T-helper 2 cell treated with Interferon-gamma antibody and Interleukin-4, amounts not matched to agents 5 μg/mL and 100 μg/mL, for 36 hours (primary cell): Measurements from ENCODE around the gene EDC3.

Experiments
- DNase-seq: peaks from one replicate; pipeline ENCODE4 v3.0.0; 2021; ENCODE audit warnings: low spot score
- H3K27ac Mint-ChIP-seq: one replicate; pipeline ENCODE4 v1.8.0; 2021; ENCODE audit warnings: mild to moderate bottlenecking, mixed read lengths
- H3K27me3 Mint-ChIP-seq: one replicate; pipeline ENCODE4 v1.8.0; 2021; ENCODE audit warnings: low read depth, mixed read lengths
- H3K36me3 Mint-ChIP-seq: one replicate; pipeline ENCODE4 v1.8.0; 2021; ENCODE audit warnings: low read depth, mixed read lengths
- H3K4me1 Mint-ChIP-seq: one replicate; pipeline ENCODE4 v1.8.0; 2021; ENCODE audit warnings: low read depth, mixed read lengths
- H3K4me3 Mint-ChIP-seq: one replicate; pipeline ENCODE4 v1.8.0; 2022; ENCODE audit warnings: mild to moderate bottlenecking, moderate library complexity, mixed read lengths
- H3K9me3 Mint-ChIP-seq: one replicate; pipeline ENCODE4 v1.8.0; 2021; ENCODE audit warnings: mixed read lengths

Gene EDC3

GRCh38 chr15:74594455-74594854, 101.4 kb downstream of the EDC3 start:
- Mint-ChIP-seq H3K27me3 (no peaks in the 10 kb centered on the region), H3K9me3 (no peaks in the 10 kb centered on the region), H3K4me1 (peaks cover 16% of the 10 kb centered on the region), H3K36me3 (peaks cover 45% of the 10 kb centered on the region), H3K27ac (no peak overlapping the region), H3K4me3 (no peak overlapping the region)
- DNase-seq: no peak

GRCh38 chr15:74593122-74593521, 102.7 kb downstream of the EDC3 start:
- peaks cover 5% of the 10 kb centered on the region for H3K4me1 Mint-ChIP-seq
- H3K27ac Mint-ChIP-seq: no peak overlapping the region
- no peaks in the 10 kb centered on the region for H3K27me3 Mint-ChIP-seq
- DNase-seq: no peak
- H3K4me3 Mint-ChIP-seq: no peak overlapping the region
- H3K36me3 Mint-ChIP-seq: peaks cover 42% of the 10 kb centered on the region
- H3K9me3 Mint-ChIP-seq: no peaks in the 10 kb centered on the region

- no peak overlapping the region for H3K4me3 Mint-ChIP-seq
- no peaks in the 10 kb centered on the region for H3K4me1 Mint-ChIP-seq
- H3K9me3 Mint-ChIP-seq: no peaks in the 10 kb centered on the region
- no peak for DNase-seq
- no peaks in the 10 kb centered on the region for H3K27me3 Mint-ChIP-seq
- no peak overlapping the region for H3K27ac Mint-ChIP-seq
- peaks cover 38% of the 10 kb centered on the region for H3K36me3 Mint-ChIP-seq
Observed at GRCh38 chr15:74592222-74592621, 103.6 kb downstream of the EDC3 start.

- H3K4me1 Mint-ChIP-seq: no peaks in the 10 kb centered on the region
- no peaks in the 10 kb centered on the region for H3K9me3 Mint-ChIP-seq
- H3K4me3 Mint-ChIP-seq: no peak overlapping the region
- H3K27ac Mint-ChIP-seq: peak overlapping the region; percentile 21
- DNase-seq: no peak
- no peaks in the 10 kb centered on the region for H3K27me3 Mint-ChIP-seq
- H3K36me3 Mint-ChIP-seq: peaks cover 41% of the 10 kb centered on the region
Observed at GRCh38 chr15:74589826-74590225, 106.0 kb downstream of the EDC3 start.

GRCh38 chr15:74585857-74586256, 110.0 kb downstream of the EDC3 start:
- peaks cover 32% of the 10 kb centered on the region for H3K36me3 Mint-ChIP-seq
- H3K27me3 Mint-ChIP-seq: no peaks in the 10 kb centered on the region
- no peak overlapping the region for H3K27ac Mint-ChIP-seq
- peaks cover 11% of the 10 kb centered on the region for H3K4me1 Mint-ChIP-seq
- no peaks in the 10 kb centered on the region for H3K9me3 Mint-ChIP-seq
- H3K4me3 Mint-ChIP-seq: no peak overlapping the region
- no peak for DNase-seq

- Mint-ChIP-seq H3K27me3 (no peaks in the 10 kb centered on the region), H3K9me3 (no peaks in the 10 kb centered on the region), H3K4me1 (peaks cover 14% of the 10 kb centered on the region), H3K27ac (no peak overlapping the region), H3K4me3 (no peak overlapping the region), H3K36me3 (peaks cover 31% of the 10 kb centered on the region)
- no peak for DNase-seq
Observed at GRCh38 chr15:74585191-74585590, 110.6 kb downstream of the EDC3 start.

GRCh38 chr15:74584779-74585178, 111.0 kb downstream of the EDC3 start:
- peaks cover 14% of the 10 kb centered on the region for H3K4me1 Mint-ChIP-seq
- no peak overlapping the region for H3K4me3 Mint-ChIP-seq
- no peaks in the 10 kb centered on the region for H3K9me3 Mint-ChIP-seq
- DNase-seq: no peak
- no peak overlapping the region for H3K27ac Mint-ChIP-seq
- peaks cover 30% of the 10 kb centered on the region for H3K36me3 Mint-ChIP-seq
- H3K27me3 Mint-ChIP-seq: no peaks in the 10 kb centered on the region

- no peak overlapping the region for H3K27ac Mint-ChIP-seq
- no peak overlapping the region for H3K4me3 Mint-ChIP-seq
- H3K36me3 Mint-ChIP-seq: peaks cover 31% of the 10 kb centered on the region
- DNase-seq: no peak
- H3K4me1 Mint-ChIP-seq: peaks cover 18% of the 10 kb centered on the region
- H3K27me3 Mint-ChIP-seq: no peaks in the 10 kb centered on the region
- H3K9me3 Mint-ChIP-seq: no peaks in the 10 kb centered on the region
Observed at GRCh38 chr15:74584204-74584603, 111.6 kb downstream of the EDC3 start.
